Astrocyte (in vitro differentiated cells and primary cell): Measurements from ENCODE around the gene TANK. TPM values are rescaled to one million over a fixed set of nuclear protein-coding genes. Genes with fewer than 3 reads are reported as not detected.

Source experiments
- DNase-seq: peaks from one replicate; pipeline ENCODE4 v3.0.0-alpha.2; 2010; ENCODE audit warnings: low read depth
- FAIRE-seq: peaks from 2 replicates; lab custom pipeline; 2011; peaks lifted over from hg19 to GRCh38; lab: Jason Lieb, UNC
- H2AFZ ChIP-seq: 2 replicates; pipeline ENCODE4 v1.6.0; 2012; ENCODE audit warnings: low read depth, low read length, inconsistent platforms
- H3K27ac ChIP-seq: 2 replicates; pipeline ENCODE4 v1.5.1; 2011; ENCODE audit warnings: low read depth, low read length, inconsistent platforms
- H3K27me3 ChIP-seq: 2 replicates; pipeline ENCODE4 v1.6.0; 2011; ENCODE audit warnings: low read length, inconsistent platforms; ENCODE audit not compliant: insufficient read depth
- H3K36me3 ChIP-seq: 2 replicates; pipeline ENCODE4 v1.5.1; 2011; ENCODE audit warnings: low read length, inconsistent platforms; ENCODE audit not compliant: insufficient read depth
- H3K4me1 ChIP-seq: 2 replicates; pipeline ENCODE4 v1.5.1; 2011; ENCODE audit warnings: low read length, inconsistent platforms; ENCODE audit not compliant: insufficient read depth
- H3K4me2 ChIP-seq: 2 replicates; pipeline ENCODE4 v1.6.0; 2012; ENCODE audit warnings: low read length, inconsistent platforms
- H3K4me3 ChIP-seq: 2 replicates; pipeline ENCODE4 v1.5.1; 2011; ENCODE audit warnings: low read depth, mild to moderate bottlenecking, low read length, inconsistent platforms; ENCODE audit not compliant: insufficient read depth
- H3K79me2 ChIP-seq: 2 replicates; pipeline ENCODE4 v1.6.0; 2012; ENCODE audit warnings: mild to moderate bottlenecking, low read length, inconsistent platforms; ENCODE audit not compliant: insufficient read depth
- H3K9ac ChIP-seq: 2 replicates; pipeline ENCODE4 v1.6.0; 2012; ENCODE audit warnings: mild to moderate bottlenecking, low read length, inconsistent platforms
- H3K9me3 ChIP-seq: 2 replicates; pipeline ENCODE4 v1.5.1; 2012; ENCODE audit warnings: low read depth, mild to moderate bottlenecking, low read length, inconsistent platforms; ENCODE audit not compliant: insufficient read depth
- H4K20me1 ChIP-seq: 2 replicates; pipeline ENCODE4 v1.6.0; 2012; ENCODE audit warnings: low read length, inconsistent platforms; ENCODE audit not compliant: insufficient read depth
- H3K27ac Mint-ChIP-seq: one replicate; pipeline ENCODE4 v1.8.0; 2021; ENCODE audit warnings: mild to moderate bottlenecking, mixed read lengths; ENCODE audit not compliant: unreplicated experiment
- H3K27me3 Mint-ChIP-seq: one replicate; pipeline ENCODE4 v1.8.0; 2021; ENCODE audit warnings: low read depth, mixed read lengths; ENCODE audit not compliant: unreplicated experiment
- H3K36me3 Mint-ChIP-seq: one replicate; pipeline ENCODE4 v1.8.0; 2021; ENCODE audit warnings: low read depth, mixed read lengths; ENCODE audit not compliant: unreplicated experiment
- H3K4me1 Mint-ChIP-seq: one replicate; pipeline ENCODE4 v1.8.0; 2021; ENCODE audit warnings: low read depth, mixed read lengths; ENCODE audit not compliant: unreplicated experiment
- H3K4me3 Mint-ChIP-seq: one replicate; pipeline ENCODE4 v1.8.0; 2021; ENCODE audit warnings: mild to moderate bottlenecking, moderate library complexity, mixed read lengths; ENCODE audit not compliant: unreplicated experiment
- H3K9me3 Mint-ChIP-seq: one replicate; pipeline ENCODE4 v1.8.0; 2021; ENCODE audit warnings: mild to moderate bottlenecking, mixed read lengths; ENCODE audit not compliant: unreplicated experiment
- EZH2 ChIP-seq: IDR thresholded peaks from 2 replicates; pipeline ENCODE4 v1.6.1; 2012; ENCODE audit warnings: mild to moderate bottlenecking, low read length, inconsistent platforms; ENCODE audit not compliant: insufficient read depth
- total RNA-seq: library from RNA; stranded (reverse); gene quantifications from 2 replicates; pipeline ENCODE4 v1.2.1, GENCODE V29; 2021
- TF ChIP-seq, protein P1 (sequence below): IDR thresholded peaks from 2 replicates; pipeline ENCODE4 v1.5.1; 2011; ENCODE audit warnings: low read depth, mild to moderate bottlenecking, inconsistent platforms, low read length, moderate library complexity; ENCODE audit not compliant: insufficient read depth

TANK gene
- total RNA-seq, 1 donor from 2014 or later: 55.7 TPM

DNA sequence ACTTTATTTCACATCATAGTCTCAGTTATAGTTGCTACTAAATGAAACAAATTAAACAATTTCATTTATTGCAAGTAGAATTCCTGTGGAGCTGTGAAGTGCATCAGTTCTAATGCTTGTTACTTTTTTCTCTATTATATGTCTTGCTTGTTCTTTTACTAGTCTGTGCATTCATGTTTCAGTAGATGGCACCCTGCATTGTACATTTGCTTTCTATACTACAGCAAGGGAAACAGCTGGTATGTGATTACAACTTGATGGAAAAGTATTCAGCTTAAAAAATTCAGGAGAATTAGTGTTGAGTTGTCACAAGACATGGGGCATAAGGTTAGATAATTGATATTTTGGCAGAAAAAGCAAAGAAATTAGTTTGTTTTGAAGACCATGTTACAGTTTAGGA lies 72.3 kb downstream of the TANK start:
- no peak overlapping the region for H3K27ac Mint-ChIP-seq
- no peak overlapping the region for H3K4me3 Mint-ChIP-seq
- no peak overlapping the region for H3K27ac ChIP-seq
- H3K36me3 ChIP-seq: peaks cover 9% of the 10 kb centered on the region
- H3K79me2 ChIP-seq: no peaks in the 10 kb centered on the region
- no peaks in the 10 kb centered on the region for H4K20me1 ChIP-seq
- no peak overlapping the region for H3K4me2 ChIP-seq
- peaks cover 10% of the 10 kb centered on the region for H3K4me1 Mint-ChIP-seq
- H3K4me3 ChIP-seq: no peak overlapping the region
- H2AFZ ChIP-seq: no peak overlapping the region
- H3K27me3 Mint-ChIP-seq: no peaks in the 10 kb centered on the region
- peaks cover 9% of the 10 kb centered on the region for H3K36me3 Mint-ChIP-seq
- no peaks in the 10 kb centered on the region for H3K9me3 Mint-ChIP-seq
- TF ChIP-seq, protein P1, sequence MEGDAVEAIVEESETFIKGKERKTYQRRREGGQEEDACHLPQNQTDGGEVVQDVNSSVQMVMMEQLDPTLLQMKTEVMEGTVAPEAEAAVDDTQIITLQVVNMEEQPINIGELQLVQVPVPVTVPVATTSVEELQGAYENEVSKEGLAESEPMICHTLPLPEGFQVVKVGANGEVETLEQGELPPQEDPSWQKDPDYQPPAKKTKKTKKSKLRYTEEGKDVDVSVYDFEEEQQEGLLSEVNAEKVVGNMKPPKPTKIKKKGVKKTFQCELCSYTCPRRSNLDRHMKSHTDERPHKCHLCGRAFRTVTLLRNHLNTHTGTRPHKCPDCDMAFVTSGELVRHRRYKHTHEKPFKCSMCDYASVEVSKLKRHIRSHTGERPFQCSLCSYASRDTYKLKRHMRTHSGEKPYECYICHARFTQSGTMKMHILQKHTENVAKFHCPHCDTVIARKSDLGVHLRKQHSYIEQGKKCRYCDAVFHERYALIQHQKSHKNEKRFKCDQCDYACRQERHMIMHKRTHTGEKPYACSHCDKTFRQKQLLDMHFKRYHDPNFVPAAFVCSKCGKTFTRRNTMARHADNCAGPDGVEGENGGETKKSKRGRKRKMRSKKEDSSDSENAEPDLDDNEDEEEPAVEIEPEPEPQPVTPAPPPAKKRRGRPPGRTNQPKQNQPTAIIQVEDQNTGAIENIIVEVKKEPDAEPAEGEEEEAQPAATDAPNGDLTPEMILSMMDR: no peak
- no peak for TF ChIP-seq EZH2
- DNase-seq: no peak
- H3K27me3 ChIP-seq: no peaks in the 10 kb centered on the region
- no peaks in the 10 kb centered on the region for H3K9me3 ChIP-seq
- no peak overlapping the region for H3K9ac ChIP-seq
- no peak for FAIRE-seq
- H3K4me1 ChIP-seq: peaks cover 5% of the 10 kb centered on the region

GRCh38 chr2:161233858-161234431 lies 73.7 kb downstream of the TANK start:
- FAIRE-seq (no peak), DNase-seq (no peak)
- H3K4me3 Mint-ChIP-seq: no peak overlapping the region
- Histone ChIP-seq H3K4me2 (no peak overlapping the region), H2AFZ (no peak overlapping the region), H3K27me3 (no peaks in the 10 kb centered on the region), H3K9ac (no peak overlapping the region), H3K9me3 (no peaks in the 10 kb centered on the region), H3K27ac (no peak overlapping the region), H3K4me3 (no peak overlapping the region), H4K20me1 (no peaks in the 10 kb centered on the region), H3K79me2 (no peaks in the 10 kb centered on the region), H3K4me1 (peaks cover 5% of the 10 kb centered on the region), H3K36me3 (peaks cover 9% of the 10 kb centered on the region)
- no peak for TF ChIP-seq EZH2
- TF ChIP-seq, protein P1: no peak
- H3K4me1 Mint-ChIP-seq: peaks cover 15% of the 10 kb centered on the region
- H3K27ac Mint-ChIP-seq: no peak overlapping the region
- peaks cover 2% of the 10 kb centered on the region for H3K36me3 Mint-ChIP-seq
- H3K9me3 Mint-ChIP-seq: no peaks in the 10 kb centered on the region
- no peaks in the 10 kb centered on the region for H3K27me3 Mint-ChIP-seq

- H3K4me3 ChIP-seq: no peak overlapping the region
- H2AFZ ChIP-seq: no peak overlapping the region
- peaks cover 9% of the 10 kb centered on the region for H3K36me3 ChIP-seq
- H3K4me1 ChIP-seq: peaks cover 5% of the 10 kb centered on the region
- TF ChIP-seq, protein P1: no peak
- TF ChIP-seq EZH2: no peak
- Mint-ChIP-seq H3K36me3 (no peaks in the 10 kb centered on the region), H3K9me3 (no peaks in the 10 kb centered on the region), H3K4me3 (no peak overlapping the region), H3K4me1 (peaks cover 15% of the 10 kb centered on the region), H3K27ac (no peak overlapping the region), H3K27me3 (no peaks in the 10 kb centered on the region)
- no peak for DNase-seq
- H3K4me2 ChIP-seq: no peak overlapping the region
- no peaks in the 10 kb centered on the region for H3K79me2 ChIP-seq
- H3K27me3 ChIP-seq: no peaks in the 10 kb centered on the region
- H3K9me3 ChIP-seq: no peaks in the 10 kb centered on the region
- no peak overlapping the region for H3K9ac ChIP-seq
- no peaks in the 10 kb centered on the region for H4K20me1 ChIP-seq
- FAIRE-seq: no peak
- no peak overlapping the region for H3K27ac ChIP-seq
These were observed 74.4 kb downstream of the TANK start for GRCh38 chr2:161234627-161235026.
